ENCODE measurements around the gene STRIP2.
"Not testable (repeated sequence)": the region's sequence is repeated elsewhere in the genome, so short reads cannot be mapped to it uniquely, and the experiment has no call there.

Gene STRIP2

GRCh38 chr7:129461809-129462208 is 27.6 kb downstream of the STRIP2 start:
- no peaks in the 10 kb centered on the region for H3K9me3 ChIP-seq (ENCODE audit: control insufficient read depth in 1 of 2, low read length in 2 of 2)
- no peak overlapping the region for H3K4me3 ChIP-seq (ENCODE audit: low read depth in 1 of 2, low read length in 2 of 2)
- no peaks in the 10 kb centered on the region for H3K27me3 ChIP-seq (ENCODE audit: low read depth, low read length)
- no peaks in the 10 kb centered on the region for H3K4me1 ChIP-seq (ENCODE audit: control insufficient read depth in 1 of 2, insufficient read depth in 2 of 2, low read length in 2 of 2)
- H3K27ac ChIP-seq (ENCODE audit: low read length) = no peak overlapping the region
- H3K36me3 ChIP-seq (ENCODE audit: control insufficient read depth in 1 of 2, insufficient read depth in 2 of 2, low read length in 2 of 2) = no peaks in the 10 kb centered on the region

GRCh38 chr7:129462420-129462819 is 28.2 kb downstream of the STRIP2 start:
- H3K27me3 ChIP-seq (ENCODE audit: low read depth, low read length) = no peaks in the 10 kb centered on the region
- no peak overlapping the region for H3K27ac ChIP-seq (ENCODE audit: low read length)
- no peaks in the 10 kb centered on the region for H3K9me3 ChIP-seq (ENCODE audit: control insufficient read depth in 1 of 2, low read length in 2 of 2)
- no peaks in the 10 kb centered on the region for H3K36me3 ChIP-seq (ENCODE audit: control insufficient read depth in 1 of 2, insufficient read depth in 2 of 2, low read length in 2 of 2)
- H3K4me3 ChIP-seq (ENCODE audit: low read depth in 1 of 2, low read length in 2 of 2) = no peak overlapping the region
- no peaks in the 10 kb centered on the region for H3K4me1 ChIP-seq (ENCODE audit: control insufficient read depth in 1 of 2, insufficient read depth in 2 of 2, low read length in 2 of 2)

GRCh38 chr7:129464194-129464593 is 30.0 kb downstream of the STRIP2 start:
- H3K27me3 ChIP-seq (ENCODE audit: low read depth, low read length) = no peaks in the 10 kb centered on the region
- H3K4me3 ChIP-seq (ENCODE audit: low read depth in 1 of 2, low read length in 2 of 2) = no peak overlapping the region
- no peaks in the 10 kb centered on the region for H3K4me1 ChIP-seq (ENCODE audit: control insufficient read depth in 1 of 2, insufficient read depth in 2 of 2, low read length in 2 of 2)
- H3K27ac ChIP-seq (ENCODE audit: low read length) = no peak overlapping the region
- H3K36me3 ChIP-seq (ENCODE audit: control insufficient read depth in 1 of 2, insufficient read depth in 2 of 2, low read length in 2 of 2) = no peaks in the 10 kb centered on the region
- no peaks in the 10 kb centered on the region for H3K9me3 ChIP-seq (ENCODE audit: control insufficient read depth in 1 of 2, low read length in 2 of 2)

GRCh38 chr7:129465080-129465479 is 30.8 kb downstream of the STRIP2 start:
- H3K36me3 ChIP-seq (ENCODE audit: control insufficient read depth in 1 of 2, insufficient read depth in 2 of 2, low read length in 2 of 2) = no peaks in the 10 kb centered on the region

GRCh38 chr7:129466796-129467195 is 32.6 kb downstream of the STRIP2 start:
- Histone ChIP-seq H3K27me3 (ENCODE audit: low read depth, low read length) (no peaks in the 10 kb centered on the region), H3K9me3 (ENCODE audit: control insufficient read depth in 1 of 2, low read length in 2 of 2) (no peaks in the 10 kb centered on the region), H3K4me1 (ENCODE audit: control insufficient read depth in 1 of 2, insufficient read depth in 2 of 2, low read length in 2 of 2) (no peaks in the 10 kb centered on the region), H3K4me3 (ENCODE audit: low read depth in 1 of 2, low read length in 2 of 2) (no peak overlapping the region), H3K36me3 (ENCODE audit: control insufficient read depth in 1 of 2, insufficient read depth in 2 of 2, low read length in 2 of 2) (no peaks in the 10 kb centered on the region), H3K27ac (ENCODE audit: low read length) (no peak overlapping the region)

More at GRCh38 chr7:129465080-129465479, 30.8 kb downstream of the STRIP2 start:
- Histone ChIP-seq H3K27ac (ENCODE audit: low read length) (no peak overlapping the region), H3K27me3 (ENCODE audit: low read depth, low read length) (no peaks in the 10 kb centered on the region), H3K9me3 (ENCODE audit: control insufficient read depth in 1 of 2, low read length in 2 of 2) (no peaks in the 10 kb centered on the region), H3K4me1 (ENCODE audit: control insufficient read depth in 1 of 2, insufficient read depth in 2 of 2, low read length in 2 of 2) (no peaks in the 10 kb centered on the region), H3K4me3 (ENCODE audit: low read depth in 1 of 2, low read length in 2 of 2) (no peak overlapping the region)

GRCh38 chr7:129468087-129468486 is 33.9 kb downstream of the STRIP2 start:
- H3K4me1 ChIP-seq (ENCODE audit: control insufficient read depth in 1 of 2, insufficient read depth in 2 of 2, low read length in 2 of 2) = no peaks in the 10 kb centered on the region
- no peaks in the 10 kb centered on the region for H3K9me3 ChIP-seq (ENCODE audit: control insufficient read depth in 1 of 2, low read length in 2 of 2)
- no peak overlapping the region for H3K27ac ChIP-seq (ENCODE audit: low read length)
- no peaks in the 10 kb centered on the region for H3K36me3 ChIP-seq (ENCODE audit: control insufficient read depth in 1 of 2, insufficient read depth in 2 of 2, low read length in 2 of 2)
- no peak overlapping the region for H3K4me3 ChIP-seq (ENCODE audit: low read depth in 1 of 2, low read length in 2 of 2)
- no peaks in the 10 kb centered on the region for H3K27me3 ChIP-seq (ENCODE audit: low read depth, low read length)

- Histone ChIP-seq H3K36me3 (ENCODE audit: control insufficient read depth in 1 of 2, insufficient read depth in 2 of 2, low read length in 2 of 2) (no peaks in the 10 kb centered on the region), H3K4me3 (ENCODE audit: low read depth in 1 of 2, low read length in 2 of 2) (no peak overlapping the region), H3K9me3 (ENCODE audit: control insufficient read depth in 1 of 2, low read length in 2 of 2) (no peaks in the 10 kb centered on the region), H3K27me3 (ENCODE audit: low read depth, low read length) (no peaks in the 10 kb centered on the region), H3K27ac (ENCODE audit: low read length) (no peak overlapping the region), H3K4me1 (ENCODE audit: control insufficient read depth in 1 of 2, insufficient read depth in 2 of 2, low read length in 2 of 2) (no peaks in the 10 kb centered on the region)
These were observed 34.3 kb downstream of the STRIP2 start for GRCh38 chr7:129468547-129468946.

- Histone ChIP-seq H3K27me3 (ENCODE audit: low read depth, low read length) (no peaks in the 10 kb centered on the region), H3K9me3 (ENCODE audit: control insufficient read depth in 1 of 2, low read length in 2 of 2) (no peaks in the 10 kb centered on the region), H3K27ac (ENCODE audit: low read length) (no peak overlapping the region), H3K4me1 (ENCODE audit: control insufficient read depth in 1 of 2, insufficient read depth in 2 of 2, low read length in 2 of 2) (no peaks in the 10 kb centered on the region), H3K36me3 (ENCODE audit: control insufficient read depth in 1 of 2, insufficient read depth in 2 of 2, low read length in 2 of 2) (no peaks in the 10 kb centered on the region), H3K4me3 (ENCODE audit: low read depth in 1 of 2, low read length in 2 of 2) (no peak overlapping the region)
These were observed 35.7 kb downstream of the STRIP2 start for GRCh38 chr7:129469930-129470329.

GRCh38 chr7:129470411-129470810 is 36.2 kb downstream of the STRIP2 start:
- H3K9me3 ChIP-seq (ENCODE audit: control insufficient read depth in 1 of 2, low read length in 2 of 2) = no peaks in the 10 kb centered on the region
- no peaks in the 10 kb centered on the region for H3K36me3 ChIP-seq (ENCODE audit: control insufficient read depth in 1 of 2, insufficient read depth in 2 of 2, low read length in 2 of 2)
- no peak overlapping the region for H3K27ac ChIP-seq (ENCODE audit: low read length)
- no peaks in the 10 kb centered on the region for H3K27me3 ChIP-seq (ENCODE audit: low read depth, low read length)
- H3K4me3 ChIP-seq (ENCODE audit: low read depth in 1 of 2, low read length in 2 of 2) = no peak overlapping the region
- H3K4me1 ChIP-seq (ENCODE audit: control insufficient read depth in 1 of 2, insufficient read depth in 2 of 2, low read length in 2 of 2) = no peaks in the 10 kb centered on the region

GRCh38 chr7:129471402-129471827 is 37.2 kb downstream of the STRIP2 start:
- no peaks in the 10 kb centered on the region for H3K4me1 ChIP-seq (ENCODE audit: control insufficient read depth in 1 of 2, insufficient read depth in 2 of 2, low read length in 2 of 2)
- H3K4me3 ChIP-seq (ENCODE audit: low read depth in 1 of 2, low read length in 2 of 2) = no peak overlapping the region
- H3K36me3 ChIP-seq (ENCODE audit: control insufficient read depth in 1 of 2, insufficient read depth in 2 of 2, low read length in 2 of 2) = no peaks in the 10 kb centered on the region
- no peak overlapping the region for H3K27ac ChIP-seq (ENCODE audit: low read length)
- no peaks in the 10 kb centered on the region for H3K27me3 ChIP-seq (ENCODE audit: low read depth, low read length)
- no peaks in the 10 kb centered on the region for H3K9me3 ChIP-seq (ENCODE audit: control insufficient read depth in 1 of 2, low read length in 2 of 2)

GRCh38 chr7:129475931-129476330 is 41.7 kb downstream of the STRIP2 start:
- not testable (repeated sequence) for H3K4me3 ChIP-seq (ENCODE audit: low read depth in 1 of 2, low read length in 2 of 2); H3K4me1 ChIP-seq (ENCODE audit: control insufficient read depth in 1 of 2, insufficient read depth in 2 of 2, low read length in 2 of 2); H3K27ac ChIP-seq (ENCODE audit: low read length); H3K36me3 ChIP-seq (ENCODE audit: control insufficient read depth in 1 of 2, insufficient read depth in 2 of 2, low read length in 2 of 2); H3K27me3 ChIP-seq (ENCODE audit: low read depth, low read length); H3K9me3 ChIP-seq (ENCODE audit: control insufficient read depth in 1 of 2, low read length in 2 of 2)

GRCh38 chr7:129476398-129476797 is 42.2 kb downstream of the STRIP2 start:
- not testable (repeated sequence) for H3K4me3 ChIP-seq (ENCODE audit: low read depth in 1 of 2, low read length in 2 of 2)

More at GRCh38 chr7:129476398-129476797, 42.2 kb downstream of the STRIP2 start:
- H3K36me3 ChIP-seq (ENCODE audit: control insufficient read depth in 1 of 2, insufficient read depth in 2 of 2, low read length in 2 of 2); H3K27me3 ChIP-seq (ENCODE audit: low read depth, low read length); H3K9me3 ChIP-seq (ENCODE audit: control insufficient read depth in 1 of 2, low read length in 2 of 2); H3K4me1 ChIP-seq (ENCODE audit: control insufficient read depth in 1 of 2, insufficient read depth in 2 of 2, low read length in 2 of 2); H3K27ac ChIP-seq (ENCODE audit: low read length): not testable (repeated sequence)

Measured in muscle layer of duodenum (tissue), 2 donors.